Bone marrow (tissue), 2 donors: ENCODE results near the gene NLRP14.

Experiments used
- DNase-seq, 2 donors: peaks; one replicate each; lab custom pipeline; 2025; lab: John Stamatoyannopoulos, UW

The NLRP14 gene, protein sequence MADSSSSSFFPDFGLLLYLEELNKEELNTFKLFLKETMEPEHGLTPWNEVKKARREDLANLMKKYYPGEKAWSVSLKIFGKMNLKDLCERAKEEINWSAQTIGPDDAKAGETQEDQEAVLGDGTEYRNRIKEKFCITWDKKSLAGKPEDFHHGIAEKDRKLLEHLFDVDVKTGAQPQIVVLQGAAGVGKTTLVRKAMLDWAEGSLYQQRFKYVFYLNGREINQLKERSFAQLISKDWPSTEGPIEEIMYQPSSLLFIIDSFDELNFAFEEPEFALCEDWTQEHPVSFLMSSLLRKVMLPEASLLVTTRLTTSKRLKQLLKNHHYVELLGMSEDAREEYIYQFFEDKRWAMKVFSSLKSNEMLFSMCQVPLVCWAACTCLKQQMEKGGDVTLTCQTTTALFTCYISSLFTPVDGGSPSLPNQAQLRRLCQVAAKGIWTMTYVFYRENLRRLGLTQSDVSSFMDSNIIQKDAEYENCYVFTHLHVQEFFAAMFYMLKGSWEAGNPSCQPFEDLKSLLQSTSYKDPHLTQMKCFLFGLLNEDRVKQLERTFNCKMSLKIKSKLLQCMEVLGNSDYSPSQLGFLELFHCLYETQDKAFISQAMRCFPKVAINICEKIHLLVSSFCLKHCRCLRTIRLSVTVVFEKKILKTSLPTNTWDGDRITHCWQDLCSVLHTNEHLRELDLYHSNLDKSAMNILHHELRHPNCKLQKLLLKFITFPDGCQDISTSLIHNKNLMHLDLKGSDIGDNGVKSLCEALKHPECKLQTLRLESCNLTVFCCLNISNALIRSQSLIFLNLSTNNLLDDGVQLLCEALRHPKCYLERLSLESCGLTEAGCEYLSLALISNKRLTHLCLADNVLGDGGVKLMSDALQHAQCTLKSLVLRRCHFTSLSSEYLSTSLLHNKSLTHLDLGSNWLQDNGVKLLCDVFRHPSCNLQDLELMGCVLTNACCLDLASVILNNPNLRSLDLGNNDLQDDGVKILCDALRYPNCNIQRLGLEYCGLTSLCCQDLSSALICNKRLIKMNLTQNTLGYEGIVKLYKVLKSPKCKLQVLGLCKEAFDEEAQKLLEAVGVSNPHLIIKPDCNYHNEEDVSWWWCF

DNA sequence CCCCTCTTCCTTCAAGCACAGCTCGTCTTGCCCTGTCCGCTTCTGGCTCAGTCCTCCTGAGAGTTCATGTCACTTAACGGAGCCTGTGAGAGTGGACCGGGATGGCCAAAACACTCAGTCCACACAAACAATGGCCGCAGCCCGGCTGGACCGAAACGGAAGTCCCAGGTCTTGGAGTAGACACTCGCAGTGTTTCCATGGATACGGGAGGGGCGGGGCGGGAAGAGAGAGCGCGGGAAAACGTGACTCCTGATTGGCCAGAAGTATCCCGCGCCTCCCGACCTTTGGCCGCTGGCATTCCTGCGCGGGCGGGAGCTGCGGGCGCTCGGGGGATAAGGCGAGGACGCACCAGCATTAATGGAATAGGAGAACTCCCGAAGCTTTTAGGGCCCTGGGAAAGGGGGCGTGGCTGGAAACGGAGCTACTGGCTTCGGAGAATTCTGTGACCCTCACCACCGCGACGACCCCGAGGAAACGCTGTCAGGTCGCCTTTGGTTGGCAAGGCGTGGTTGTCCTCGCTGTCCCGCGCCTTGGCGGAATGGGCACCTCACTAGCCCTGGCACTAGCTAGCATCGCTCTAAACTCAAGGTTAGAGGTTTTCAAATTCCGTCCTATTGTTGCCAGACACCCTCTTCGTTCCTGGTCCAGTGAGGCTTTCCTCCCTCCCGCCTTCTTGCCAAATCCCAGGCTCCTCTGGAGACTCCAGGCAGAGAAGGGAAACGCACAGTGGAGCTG is at the start of gene NLRP14, which contains the start of gene ZNF214:
TSS of gene NLRP14 (plus strand) at position 297 of the 735 bp plus-strand sequence. CDS start 18,108 bp downstream, outside the sequence.
TSS of gene ZNF214 (minus strand) at position 164 of the 735 bp plus-strand sequence. CDS start 17,511 bp downstream, outside the sequence.
- no peak for DNase-seq

GRCh38 chr11:6979365-6979764 is 40.9 kb upstream of the NLRP14 start:
- no peak for DNase-seq

DNA sequence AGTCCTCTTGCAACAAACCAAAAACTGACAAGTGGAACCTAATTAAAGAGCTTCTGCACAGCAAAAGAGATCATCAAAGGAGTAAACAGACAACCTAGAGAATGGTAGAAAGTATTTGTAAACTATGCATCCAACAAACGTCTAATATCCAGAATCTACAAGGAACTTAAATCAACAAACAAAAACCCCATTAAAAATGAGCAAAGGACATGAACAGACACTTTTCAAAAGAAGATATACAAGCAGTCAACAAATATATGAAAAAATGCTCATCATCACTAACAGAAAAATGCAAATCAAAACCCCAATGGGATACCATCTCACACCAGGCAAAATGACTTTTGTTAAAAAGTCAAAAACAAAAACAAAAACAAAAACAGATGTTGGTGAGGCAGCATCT is 33.8 kb upstream of the NLRP14 start:
- DNase-seq = no peak

DNA sequence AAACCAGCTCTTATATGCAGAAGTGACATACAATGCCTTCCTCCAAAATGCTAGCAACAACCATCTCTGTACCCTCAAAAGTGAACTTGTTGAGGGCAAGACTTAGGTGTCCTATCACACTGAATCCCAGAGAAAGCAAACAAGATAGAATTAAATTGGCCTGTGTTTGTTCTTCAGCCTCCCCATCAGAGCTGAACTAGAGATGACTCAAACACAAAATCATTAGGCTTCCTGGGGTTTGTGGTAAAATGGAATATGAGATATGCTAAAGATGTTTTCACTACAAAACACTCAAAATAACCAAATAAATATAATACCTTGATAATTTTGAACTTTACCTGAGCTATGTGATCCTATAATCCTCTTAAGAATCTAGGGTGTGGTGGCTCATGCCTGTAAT is 31.8 kb upstream of the NLRP14 start:
- no peak for DNase-seq

- no peak for DNase-seq
Observed at GRCh38 chr11:6991227-6991626, 29.1 kb upstream of the NLRP14 start.

GRCh38 chr11:6992026-6992425 is 28.3 kb upstream of the NLRP14 start:
- no peak for DNase-seq

DNA sequence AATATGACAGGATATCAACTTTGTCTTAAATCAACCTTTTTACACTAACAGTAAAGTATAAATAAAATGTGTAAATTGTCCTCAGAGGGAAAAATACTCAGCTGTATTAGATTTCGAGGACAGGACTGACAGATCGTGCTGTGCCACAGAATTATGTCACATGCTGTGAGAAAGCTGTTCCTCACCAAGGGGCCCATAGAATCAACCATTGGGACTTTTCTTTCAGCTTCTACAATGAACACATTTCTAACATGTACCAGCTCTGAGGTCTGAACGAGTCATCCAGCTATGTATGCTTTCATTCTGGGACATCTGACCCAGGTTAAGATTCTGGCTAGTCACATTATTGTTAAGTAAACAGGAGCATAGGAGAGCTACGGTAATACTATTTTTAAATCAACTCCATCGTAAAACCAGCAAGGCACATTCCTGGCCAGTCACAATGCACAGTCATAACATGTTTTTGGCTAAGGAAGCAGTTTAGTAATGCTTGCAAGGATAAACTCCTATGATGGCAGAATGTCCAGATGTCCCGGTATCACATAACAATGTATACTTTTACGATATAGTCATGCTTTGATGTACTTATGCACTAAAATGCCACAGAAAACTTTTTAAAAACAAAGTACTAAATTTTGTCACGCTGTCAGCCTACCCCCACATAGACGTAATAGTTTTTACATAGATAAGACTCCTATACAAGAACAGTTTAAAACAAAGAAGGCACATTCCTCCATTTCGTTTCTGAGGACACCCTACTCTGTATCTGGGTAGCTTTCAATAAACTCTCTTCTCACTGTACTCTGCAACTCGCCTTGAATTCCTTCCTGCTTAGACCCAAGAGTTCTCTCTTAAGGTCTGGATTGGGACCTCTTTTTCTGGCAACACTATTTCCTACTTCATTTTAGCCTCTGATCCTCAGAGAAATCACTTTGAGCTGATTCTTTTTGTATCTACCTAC is 27.5 kb upstream of the NLRP14 start:
- DNase-seq = no peak

GRCh38 chr11:6995703-6996102 is 24.6 kb upstream of the NLRP14 start:
- DNase-seq = no peak

DNA sequence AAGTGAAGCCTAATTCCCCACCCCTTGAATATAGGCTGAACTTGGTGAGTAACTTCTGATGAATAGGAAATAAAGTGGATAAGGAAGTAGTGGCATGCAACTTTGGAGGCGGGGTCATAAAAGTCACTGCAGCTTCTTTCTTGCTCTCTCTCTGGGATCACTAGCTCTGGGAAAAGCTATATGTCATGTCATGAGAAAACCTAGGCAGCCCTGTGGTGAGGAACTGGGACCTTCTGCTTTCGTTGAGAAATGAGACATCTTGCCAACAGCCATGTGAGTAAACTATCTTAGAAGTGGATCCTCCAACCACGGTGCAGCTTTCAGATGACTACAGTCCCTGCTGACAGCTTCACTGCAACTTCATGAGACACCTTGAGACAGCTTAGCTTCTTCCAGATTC is 15.8 kb upstream of the NLRP14 start:
- no peak for DNase-seq

- no peak for DNase-seq
Observed at GRCh38 chr11:7014118-7014517, 6.2 kb upstream of the NLRP14 start.

DNA sequence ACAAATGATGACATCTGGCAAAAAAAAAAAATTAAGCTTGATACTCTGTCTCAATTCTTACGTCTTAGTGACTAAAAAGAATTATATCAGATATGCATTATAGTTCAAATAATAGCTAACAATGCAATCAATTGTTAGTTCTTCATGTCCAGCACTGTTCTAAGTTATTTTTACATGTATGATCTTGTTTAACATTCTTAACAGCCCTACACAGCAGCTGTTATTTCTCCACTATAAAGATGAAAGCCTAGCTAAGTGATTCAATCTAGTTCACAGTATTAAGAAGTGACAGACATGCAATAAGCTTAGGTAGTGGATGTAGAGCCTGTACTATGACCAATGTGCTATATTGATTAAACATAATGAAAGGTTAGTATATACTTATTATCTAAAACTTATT is 4.3 kb upstream of the NLRP14 start:
- no peak for DNase-seq

DNA sequence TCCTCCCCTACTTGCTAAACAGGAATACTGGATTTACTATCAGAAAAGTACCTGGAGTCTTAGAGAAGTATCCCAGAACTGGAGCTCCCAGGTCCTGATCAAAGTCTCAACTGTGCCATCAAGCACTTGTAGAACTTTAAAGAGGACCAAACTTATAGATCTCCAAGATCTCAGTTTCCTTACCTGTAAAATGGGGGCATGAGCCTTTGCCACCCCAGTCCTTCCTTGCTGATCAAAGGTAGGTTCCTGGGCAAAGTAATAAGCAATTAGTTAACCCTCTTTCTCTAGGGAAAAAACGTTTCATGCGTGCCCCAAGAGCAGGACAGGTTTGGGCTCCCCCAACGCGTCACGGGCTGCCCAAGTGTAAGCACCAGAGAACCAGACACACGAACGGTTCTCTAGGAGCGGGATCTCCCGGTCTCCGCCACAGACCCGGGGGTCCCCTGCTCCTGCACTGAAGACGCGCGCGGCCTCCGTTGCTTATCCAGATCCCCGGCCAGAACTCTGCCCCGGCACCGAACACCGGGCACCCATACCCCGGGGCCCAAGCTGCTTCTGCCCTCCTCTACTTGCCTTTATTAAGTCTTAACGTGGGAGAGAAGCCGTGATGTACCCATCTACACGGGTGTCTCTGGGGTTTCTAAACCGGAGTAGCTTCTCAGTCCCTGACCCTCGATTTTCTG is 638 bp upstream of the NLRP14 start:
- no peak for DNase-seq

- no peak for DNase-seq
Observed at GRCh38 chr11:7021318-7021717, 1.0 kb downstream of the NLRP14 start.

DNA sequence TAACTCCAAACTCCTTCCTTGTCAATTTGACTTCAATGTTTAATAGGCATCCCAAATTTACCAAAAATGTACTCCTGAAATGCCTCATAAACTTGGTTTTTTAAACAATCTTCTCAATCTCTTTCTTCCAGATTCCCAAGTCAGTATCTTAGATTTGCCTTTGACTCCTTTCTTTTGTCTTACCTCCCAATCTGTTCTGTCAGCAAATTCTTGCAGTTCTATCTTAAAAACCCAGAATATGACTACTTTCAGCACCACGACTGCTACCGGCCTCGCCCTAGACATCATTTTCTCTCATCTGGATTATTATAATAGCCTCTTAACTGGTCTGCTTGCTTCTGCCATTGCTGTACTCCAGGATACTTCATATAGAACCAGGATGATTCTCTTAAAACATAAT is 7.9 kb downstream of the NLRP14 start:
- DNase-seq = no peak

- no peak for DNase-seq
Observed at GRCh38 chr11:7030836-7031235, 10.6 kb downstream of the NLRP14 start.

DNA sequence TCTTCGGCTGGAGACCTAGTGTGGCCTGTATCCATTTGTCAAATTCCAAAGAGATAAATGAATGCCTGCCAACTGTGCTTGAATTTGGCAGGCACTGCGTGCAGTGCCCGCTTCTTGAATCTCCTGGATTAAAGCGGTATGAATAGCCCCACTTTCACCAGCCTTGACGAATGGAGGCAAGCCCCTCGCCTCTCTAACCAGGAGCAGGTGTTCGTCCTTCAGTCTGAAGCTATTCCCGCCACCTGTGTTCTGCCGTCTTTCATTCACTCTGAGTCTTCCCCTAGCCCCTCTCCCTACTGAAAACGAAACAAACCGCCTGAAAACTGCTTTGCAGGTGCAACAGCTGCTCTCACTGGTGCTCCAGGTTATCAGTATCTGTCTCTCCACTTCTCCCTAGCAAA is 11.2 kb downstream of the NLRP14 start:
- no peak for DNase-seq

DNA sequence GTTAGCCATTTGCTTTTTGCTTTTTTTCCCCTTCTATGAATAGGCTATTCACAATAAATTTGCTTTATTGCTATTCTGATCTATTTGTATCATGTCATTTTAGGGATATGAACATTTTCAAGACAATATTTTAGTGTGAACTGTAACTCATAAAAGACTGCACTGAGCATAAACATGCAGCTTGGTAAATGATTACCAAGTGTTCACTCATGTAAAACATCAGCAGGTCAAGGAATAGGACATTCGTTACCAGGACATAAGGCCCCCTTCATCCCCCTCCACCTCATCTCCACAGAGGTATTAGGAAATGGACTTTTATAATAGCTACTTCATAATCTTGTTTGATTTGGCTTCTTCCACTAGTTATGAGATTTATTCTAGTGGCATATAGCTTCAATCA is 12.4 kb downstream of the NLRP14 start:
- DNase-seq = no peak

DNA sequence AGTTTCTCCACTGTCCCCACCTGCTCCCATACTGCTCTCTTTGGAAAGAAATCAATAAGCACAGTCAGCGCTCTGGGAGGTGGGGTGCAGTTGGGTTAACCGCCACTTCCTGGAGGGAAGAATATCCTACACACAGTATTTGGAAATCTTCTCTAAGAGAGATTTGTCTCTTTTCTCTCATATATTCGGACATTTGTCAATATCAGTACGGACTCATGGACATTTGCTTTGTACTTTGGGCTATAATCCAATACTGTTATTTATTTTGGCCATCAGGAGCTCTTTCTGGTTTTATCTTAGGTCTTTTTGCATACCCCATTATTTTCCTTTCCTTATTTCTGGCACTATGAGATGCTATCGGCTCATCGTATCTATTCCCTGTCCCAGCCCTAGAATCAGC is 13.7 kb downstream of the NLRP14 start:
- DNase-seq = no peak

DNA sequence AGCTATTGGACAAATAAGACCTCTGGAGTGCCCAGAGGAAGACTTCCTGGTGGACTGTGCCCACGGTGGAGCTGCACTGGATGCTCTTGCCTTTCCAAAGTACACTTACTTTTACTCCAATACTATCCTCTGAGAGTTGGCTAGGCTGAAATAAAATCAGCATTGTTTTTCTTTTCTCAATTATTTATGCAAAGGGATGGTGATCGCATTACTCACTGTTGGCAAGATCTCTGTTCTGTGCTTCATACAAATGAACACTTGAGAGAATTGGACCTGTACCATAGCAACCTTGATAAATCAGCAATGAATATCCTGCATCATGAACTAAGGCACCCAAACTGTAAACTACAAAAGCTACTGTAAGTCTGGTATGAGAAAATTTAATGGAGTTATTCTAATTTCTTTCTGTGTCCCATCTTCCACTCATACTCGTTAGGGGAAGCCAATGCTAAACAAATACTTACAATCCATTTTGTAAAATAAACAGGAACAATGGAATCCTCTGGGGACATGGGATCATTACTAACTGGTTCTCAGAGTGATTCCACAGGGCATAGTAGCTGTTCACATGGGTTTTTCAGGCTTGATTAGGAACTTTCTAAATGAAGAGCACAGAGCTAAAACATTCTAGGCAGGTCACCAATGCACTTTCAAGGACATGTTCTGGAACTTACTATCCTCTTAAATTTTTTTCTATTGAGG is 26.3 kb downstream of the NLRP14 start:
- DNase-seq = no peak
